Spinal cord (tissue), 10 donors: Measurements from ENCODE around the gene NUDT6. TPM values are rescaled to one million over a fixed set of nuclear protein-coding genes. Genes with fewer than 3 reads are reported as not detected.
"Not testable (repeated sequence)": the region's sequence is repeated elsewhere in the genome, so short reads cannot be mapped to it uniquely, and the experiment has no call there.

ENCODE experiments used
- DNase-seq, 6 donors: peaks; one replicate each; pipeline versions ENCODE4 v3.0.0 to v3.0.0-alpha.2; 2013 to 2015; ENCODE audit warnings: low spot score in 6 of 6, low read depth in 4 of 6
- H3K27ac ChIP-seq: one replicate; pipeline ENCODE4 v1.5.1; 2013; ENCODE audit warnings: low read depth, low read length, control low read depth
- H3K27me3 ChIP-seq: one replicate; pipeline ENCODE4 v1.6.1; 2013; ENCODE audit warnings: low read length; ENCODE audit not compliant: control insufficient read depth, insufficient read depth
- H3K36me3 ChIP-seq: one replicate; pipeline ENCODE4 v1.6.1; 2013; ENCODE audit warnings: low read length; ENCODE audit not compliant: control insufficient read depth, insufficient read depth
- H3K4me1 ChIP-seq: one replicate; pipeline ENCODE4 v1.6.1; 2013; ENCODE audit warnings: low read length; ENCODE audit not compliant: control insufficient read depth, insufficient read depth
- H3K4me3 ChIP-seq: one replicate; pipeline ENCODE4 v1.5.1; 2013; ENCODE audit warnings: low read depth, low read length, control low read depth
- H3K9me3 ChIP-seq: one replicate; pipeline ENCODE4 v1.6.1; 2013; ENCODE audit warnings: low read length; ENCODE audit not compliant: control insufficient read depth, insufficient read depth
- WGBS: methylation state at CpG from one replicate; pipeline ENCODE4 v1.1.5; 2013; ENCODE audit warnings: missing lambda C conversion rate; ENCODE audit not compliant: insufficient coverage; 5-methylcytosine and 5-hydroxymethylcytosine counted together
- polyA plus RNA-seq, 2 donors: library from polyadenylated mRNA; unstranded; fragments of 120-200 nt; gene quantifications; one replicate each; pipeline ENCODE4 v1.2.1, GENCODE V29; 2013; ENCODE audit not compliant: insufficient read length in 2 of 2
- total RNA-seq, 2 donors: library from RNA; depleted of rRNA in 1 of 2; stranded (reverse); fragments of 120-200 nt in 1 of 2; fragments of >200 nt in 1 of 2; gene quantifications; one replicate each; pipeline versions ENCODE4 v1.2.3 to v1.2.4, GENCODE V29; 2013 to 2014
- donor health status: healthy.

NUDT6 gene
- total and polyA plus RNA-seq, 4 donors = 11.1 to 12.5 (median 11.6) TPM

GRCh38 chr4:122953924-122954323 lies 31.5 kb upstream of the NUDT6 start:
- Histone ChIP-seq H3K36me3 (peaks cover 29% of the 10 kb centered on the region), H3K9me3 (no peaks in the 10 kb centered on the region), H3K27me3 (no peaks in the 10 kb centered on the region), H3K4me1 (no peaks in the 10 kb centered on the region), H3K27ac (no peak overlapping the region), H3K4me3 (no peak overlapping the region)
- WGBS = 94% methylated on average over 2 of the region's 3 CpGs
- DNase-seq = no peak

- no peak overlapping the region for H3K27ac ChIP-seq
- 90% methylated on average over 3 of the region's 4 CpGs for WGBS
- no peaks in the 10 kb centered on the region for H3K9me3 ChIP-seq
- H3K4me3 ChIP-seq = no peak overlapping the region
- H3K36me3 ChIP-seq = peaks cover 29% of the 10 kb centered on the region
- no peaks in the 10 kb centered on the region for H3K27me3 ChIP-seq
- no peak for DNase-seq
- H3K4me1 ChIP-seq = no peaks in the 10 kb centered on the region
Measured at GRCh38 chr4:122952028-122952427, 29.6 kb upstream of the NUDT6 start.

- WGBS = 100% methylated on average over 3 of the region's 4 CpGs
- Histone ChIP-seq H3K27ac (no peak overlapping the region), H3K4me3 (no peak overlapping the region), H3K4me1 (no peaks in the 10 kb centered on the region), H3K27me3 (no peaks in the 10 kb centered on the region), H3K9me3 (no peaks in the 10 kb centered on the region), H3K36me3 (peaks cover 21% of the 10 kb centered on the region)
- DNase-seq = no peak
Measured at GRCh38 chr4:122948671-122949070, 26.3 kb upstream of the NUDT6 start.

GRCh38 chr4:122946142-122946541 lies 23.7 kb upstream of the NUDT6 start:
- Histone ChIP-seq H3K27ac (no peak overlapping the region), H3K4me1 (no peaks in the 10 kb centered on the region), H3K27me3 (no peaks in the 10 kb centered on the region), H3K36me3 (peaks cover 15% of the 10 kb centered on the region), H3K9me3 (no peaks in the 10 kb centered on the region), H3K4me3 (no peak overlapping the region)
- DNase-seq = no peak
- no CpG with 5 or more reads among the region's 1 CpG for WGBS

GRCh38 chr4:122945136-122945535 lies 22.7 kb upstream of the NUDT6 start:
- H3K36me3 ChIP-seq, H3K9me3 ChIP-seq, DNase-seq, H3K4me1 ChIP-seq, H3K27ac ChIP-seq, H3K27me3 ChIP-seq, H3K4me3 ChIP-seq: not testable (repeated sequence)
- 99% methylated on average over 7 of the region's 17 CpGs for WGBS

GRCh38 chr4:122932763-122933162 lies 10.4 kb upstream of the NUDT6 start:
- Histone ChIP-seq H3K36me3 (peaks cover 15% of the 10 kb centered on the region), H3K4me3 (no peak overlapping the region), H3K4me1 (no peaks in the 10 kb centered on the region), H3K27me3 (no peaks in the 10 kb centered on the region), H3K27ac (no peak overlapping the region), H3K9me3 (no peaks in the 10 kb centered on the region)
- DNase-seq = no peak

GRCh38 chr4:122930862-122931261 lies 8.5 kb upstream of the NUDT6 start:
- Histone ChIP-seq H3K9me3 (no peaks in the 10 kb centered on the region), H3K36me3 (peaks cover 11% of the 10 kb centered on the region), H3K4me3 (no peak overlapping the region), H3K27ac (no peak overlapping the region), H3K27me3 (no peaks in the 10 kb centered on the region), H3K4me1 (no peaks in the 10 kb centered on the region)
- peak in 3 of 6 donors; percentile 15 to 43 (median 27) for DNase-seq

GRCh38 chr4:122928930-122929329 lies 6.5 kb upstream of the NUDT6 start:
- peaks cover 11% of the 10 kb centered on the region for H3K36me3 ChIP-seq
- H3K4me1 ChIP-seq = no peaks in the 10 kb centered on the region
- H3K27ac ChIP-seq = no peak overlapping the region
- no peaks in the 10 kb centered on the region for H3K9me3 ChIP-seq
- H3K4me3 ChIP-seq = no peak overlapping the region
- no peak for DNase-seq
- H3K27me3 ChIP-seq = no peaks in the 10 kb centered on the region
- 100% methylated on average over 1 of the region's 1 CpG for WGBS

GRCh38 chr4:122922877-122923511 lies 597 bp upstream of the NUDT6 start:
- H3K27me3 ChIP-seq = no peaks in the 10 kb centered on the region
- H3K4me1 ChIP-seq = peaks cover 4% of the 10 kb centered on the region
- under 1% methylated on average over 30 of the region's 34 CpGs for WGBS
- no peaks in the 10 kb centered on the region for H3K9me3 ChIP-seq
- H3K27ac ChIP-seq = peak overlapping the region; percentile 95
- H3K4me3 ChIP-seq = peak overlapping the region; percentile 91
- DNase-seq = peak; percentile 74 to 98 (median 85)
- H3K36me3 ChIP-seq = peaks cover 2% of the 10 kb centered on the region

GRCh38 chr4:122921300-122921699 lies 1.1 kb downstream of the NUDT6 start:
- WGBS = 78% methylated on average over 2 of the region's 5 CpGs
- H3K27ac ChIP-seq = peak overlapping the region; percentile 95
- no peaks in the 10 kb centered on the region for H3K9me3 ChIP-seq
- peak overlapping the region; percentile 91 for H3K4me3 ChIP-seq
- H3K27me3 ChIP-seq = no peaks in the 10 kb centered on the region
- H3K36me3 ChIP-seq = peaks cover 2% of the 10 kb centered on the region
- DNase-seq = no peak
- peaks cover 4% of the 10 kb centered on the region for H3K4me1 ChIP-seq
